Fibroblast of lung (primary cell): ENCODE measurements around the gene OR51E2. TPM values are rescaled to one million over a fixed set of nuclear protein-coding genes. Genes with fewer than 3 reads are reported as not detected.

Experiments used
- DNase-seq, 2 donors: peaks; one replicate each; pipeline versions ENCODE4 v3.0.0 to v3.0.0-alpha.2; 2010; ENCODE audit warnings: low read depth in 2 of 2
- H2AFZ ChIP-seq: 2 replicates; pipeline ENCODE4 v1.5.1; 2012; ENCODE audit warnings: low read length, control low read depth, inconsistent platforms
- H3K27ac ChIP-seq: 2 replicates; pipeline ENCODE4 v1.5.1; 2011; ENCODE audit warnings: low read length, control low read depth; ENCODE audit not compliant: insufficient read depth
- H3K27me3 ChIP-seq: 2 replicates; pipeline ENCODE4 v1.5.1; 2011; ENCODE audit warnings: mild to moderate bottlenecking, low read length; ENCODE audit not compliant: control insufficient read depth, insufficient read depth
- H3K36me3 ChIP-seq: 2 replicates; pipeline ENCODE4 v1.5.1; 2011; ENCODE audit warnings: low read length; ENCODE audit not compliant: control insufficient read depth, insufficient read depth
- H3K4me1 ChIP-seq: 2 replicates; pipeline ENCODE4 v1.5.1; 2011; ENCODE audit warnings: low read length; ENCODE audit not compliant: control insufficient read depth, insufficient read depth; ENCODE audit errors: extremely low read depth
- H3K4me2 ChIP-seq: 2 replicates; pipeline ENCODE4 v1.5.1; 2011; ENCODE audit warnings: low read length, control low read depth; ENCODE audit not compliant: insufficient read depth; ENCODE audit errors: extremely low read depth
- H3K4me3 ChIP-seq, 4 experiments: fragments of 200-600 bp in 1 of 4; sonication (generic) in 1 of 4; replicated peaks in 1 of 4; 2 replicates each; pipeline ENCODE4 v1.5.1; 2011 to 2016; ENCODE audit warnings: low read length in 4 of 4, low read depth in 3 of 4, mild to moderate bottlenecking in 3 of 4, control low read depth in 2 of 4, inconsistent platforms in 1 of 4, mixed read lengths in 1 of 4; ENCODE audit not compliant: insufficient read depth in 1 of 4; ENCODE audit errors: control extremely low read depth in 1 of 4
- H3K79me2 ChIP-seq: 2 replicates; pipeline ENCODE4 v1.5.1; 2012; ENCODE audit warnings: mild to moderate bottlenecking, low read length, inconsistent platforms; ENCODE audit not compliant: control insufficient read depth, insufficient read depth
- H3K9ac ChIP-seq: 2 replicates; pipeline ENCODE4 v1.5.1; 2011; ENCODE audit warnings: mild to moderate bottlenecking, low read length, control low read depth; ENCODE audit not compliant: insufficient read depth
- H3K9me3 ChIP-seq: 2 replicates; pipeline ENCODE4 v1.5.1; 2012; ENCODE audit warnings: low read depth, low read length; ENCODE audit not compliant: control insufficient read depth, insufficient read depth
- H4K20me1 ChIP-seq: 2 replicates; pipeline ENCODE4 v1.5.1; 2011; ENCODE audit warnings: low read length; ENCODE audit not compliant: control insufficient read depth, insufficient read depth; ENCODE audit errors: extremely low read depth
- CTCF ChIP-seq, 2 donors: IDR thresholded peaks in 1 of 2; conservative IDR thresholded peaks in 1 of 2; 1 replicate in 1 of 2; 2 replicates in 1 of 2; pipeline ENCODE4 v1.5.1; 2011 to 2012; ENCODE audit warnings: low read length in 2 of 2, control low read depth in 1 of 2, inconsistent platforms in 1 of 2, low read depth in 1 of 2, mild to moderate bottlenecking in 1 of 2
- EZH2 ChIP-seq: IDR thresholded peaks from 2 replicates; pipeline ENCODE4 v1.5.1; 2012; ENCODE audit warnings: low read length, control low read depth, mild to moderate bottlenecking; ENCODE audit errors: missing control alignments
- polyA plus RNA-seq, 2 donors: library from polyadenylated mRNA; depleted of rRNA in 1 of 2; stranded (reverse) in 1 of 2; unstranded in 1 of 2; fragments of >200 nt; gene quantifications; 2 replicates each; pipeline ENCODE4 v1.2.1, GENCODE V29; 2011 to 2012; ENCODE audit warnings: missing spikeins in 1 of 2
- total RNA-seq: library from RNA; depleted of rRNA; stranded (reverse); fragments of >200 nt; gene quantifications from 2 replicates; pipeline ENCODE4 v1.2.1, GENCODE V29; 2014

Gene OR51E2
- total and polyA plus RNA-seq, 2 donors (not counting 1 experiment from before 2014, with no cell fraction given): 0.02 TPM; not detected in 1

- Histone ChIP-seq H3K27ac (no peak overlapping the region), H3K79me2 (no peaks in the 10 kb centered on the region), H3K9ac (no peak overlapping the region), H3K4me1 (no peaks in the 10 kb centered on the region), H3K36me3 (no peaks in the 10 kb centered on the region), H3K4me2 (no peak overlapping the region), H2AFZ (no peak overlapping the region), H4K20me1 (no peaks in the 10 kb centered on the region), H3K27me3 (no peaks in the 10 kb centered on the region), H3K9me3 (no peaks in the 10 kb centered on the region), H3K4me3 (no peak overlapping the region)
- no peak for DNase-seq
- TF ChIP-seq CTCF (conservative IDR thresholded peaks at IDR 0.05 in 1 of 2, IDR thresholded peaks at IDR 0.05 in 1 of 2; ENCODE audit: low read depth in 1 of 2, low read length in 2 of 2) (no peak), EZH2 (no peak)
These were observed 38.8 kb downstream of the OR51E2 start for GRCh38 chr11:4658629-4659445.

- Histone ChIP-seq H3K9ac (no peak overlapping the region), H3K27me3 (no peaks in the 10 kb centered on the region), H3K4me3 (no peak overlapping the region), H3K9me3 (no peaks in the 10 kb centered on the region), H4K20me1 (no peaks in the 10 kb centered on the region), H3K36me3 (no peaks in the 10 kb centered on the region), H3K27ac (no peak overlapping the region), H2AFZ (no peak overlapping the region), H3K79me2 (no peaks in the 10 kb centered on the region), H3K4me1 (no peaks in the 10 kb centered on the region), H3K4me2 (no peak overlapping the region)
- no peak for TF ChIP-seq EZH2
- no peak for TF ChIP-seq CTCF (conservative IDR thresholded peaks at IDR 0.05 in 1 of 2, IDR thresholded peaks at IDR 0.05 in 1 of 2; ENCODE audit: low read depth in 1 of 2, low read length in 2 of 2)
- DNase-seq: no peak
These were observed 42.9 kb downstream of the OR51E2 start for GRCh38 chr11:4654635-4655369.

- no peak for DNase-seq
- Histone ChIP-seq H3K4me2 (no peak overlapping the region), H3K79me2 (no peaks in the 10 kb centered on the region), H3K4me1 (no peaks in the 10 kb centered on the region), H3K4me3 (no peak overlapping the region), H2AFZ (no peak overlapping the region), H3K9ac (no peak overlapping the region), H3K36me3 (no peaks in the 10 kb centered on the region), H3K27me3 (no peaks in the 10 kb centered on the region), H3K27ac (no peak overlapping the region), H4K20me1 (no peaks in the 10 kb centered on the region), H3K9me3 (no peaks in the 10 kb centered on the region)
- TF ChIP-seq EZH2 (no peak), CTCF (conservative IDR thresholded peaks at IDR 0.05 in 1 of 2, IDR thresholded peaks at IDR 0.05 in 1 of 2; ENCODE audit: low read depth in 1 of 2, low read length in 2 of 2) (no peak)
These were observed 49.9 kb downstream of the OR51E2 start for GRCh38 chr11:4647766-4648165.
